SU-DHL-6 (cell line): ENCODE data around the gene NPTXR.

Source experiments
- EZH2phosphoT487 ChIP-seq: fragments of 200-600 bp; sonication (generic), shearing (Covaris generic); conservative IDR thresholded peaks from 2 replicates; pipeline ENCODE4 v1.6.1; 2018; ENCODE audit warnings: mild to moderate bottlenecking, antibody characterized with exemption, low read length, moderate library complexity, mixed read lengths
- TF ChIP-seq, protein P1 (sequence below): fragments of 200-600 bp; sonication (generic); IDR thresholded peaks from one replicate; pipeline ENCODE4 v1.5.1; 2017; ENCODE audit warnings: antibody characterized with exemption, mild to moderate bottlenecking, low read length, moderate library complexity; ENCODE audit not compliant: insufficient read depth, poor library complexity, severe bottlenecking

DNA sequence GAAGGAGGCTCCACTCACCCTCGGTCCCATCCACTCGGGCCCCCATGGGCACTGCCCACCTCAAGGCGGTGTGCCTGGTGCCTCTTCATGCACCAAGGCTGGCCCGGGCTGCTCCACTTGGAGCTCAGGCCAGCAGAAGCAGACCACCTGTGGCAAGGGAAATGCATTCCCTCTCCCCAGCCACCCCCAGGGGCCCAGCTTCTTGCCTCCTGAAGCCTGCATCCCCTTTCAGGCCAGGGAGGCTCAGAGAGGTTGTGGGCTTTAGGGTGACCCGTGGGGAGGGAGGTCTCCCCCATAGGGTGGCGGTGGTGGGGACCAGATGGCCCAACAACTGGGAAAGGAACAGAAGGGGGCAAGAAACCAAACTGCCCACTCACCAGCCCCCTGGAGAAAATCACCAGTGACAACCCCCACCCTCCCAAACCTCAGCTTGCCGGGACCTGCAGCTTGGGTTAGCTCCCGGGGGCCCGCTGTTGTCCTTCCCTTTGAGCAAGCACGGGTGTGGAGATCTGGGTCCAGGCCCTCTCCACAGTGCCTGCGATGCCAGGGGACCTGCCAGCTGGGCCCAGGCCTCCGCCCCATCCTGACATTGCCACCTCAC is 19.8 kb upstream of the NPTXR start:
- TF ChIP-seq, protein P1, sequence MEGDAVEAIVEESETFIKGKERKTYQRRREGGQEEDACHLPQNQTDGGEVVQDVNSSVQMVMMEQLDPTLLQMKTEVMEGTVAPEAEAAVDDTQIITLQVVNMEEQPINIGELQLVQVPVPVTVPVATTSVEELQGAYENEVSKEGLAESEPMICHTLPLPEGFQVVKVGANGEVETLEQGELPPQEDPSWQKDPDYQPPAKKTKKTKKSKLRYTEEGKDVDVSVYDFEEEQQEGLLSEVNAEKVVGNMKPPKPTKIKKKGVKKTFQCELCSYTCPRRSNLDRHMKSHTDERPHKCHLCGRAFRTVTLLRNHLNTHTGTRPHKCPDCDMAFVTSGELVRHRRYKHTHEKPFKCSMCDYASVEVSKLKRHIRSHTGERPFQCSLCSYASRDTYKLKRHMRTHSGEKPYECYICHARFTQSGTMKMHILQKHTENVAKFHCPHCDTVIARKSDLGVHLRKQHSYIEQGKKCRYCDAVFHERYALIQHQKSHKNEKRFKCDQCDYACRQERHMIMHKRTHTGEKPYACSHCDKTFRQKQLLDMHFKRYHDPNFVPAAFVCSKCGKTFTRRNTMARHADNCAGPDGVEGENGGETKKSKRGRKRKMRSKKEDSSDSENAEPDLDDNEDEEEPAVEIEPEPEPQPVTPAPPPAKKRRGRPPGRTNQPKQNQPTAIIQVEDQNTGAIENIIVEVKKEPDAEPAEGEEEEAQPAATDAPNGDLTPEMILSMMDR, result no peak
- no peak for TF ChIP-seq EZH2phosphoT487
